ENCODE results near the gene UQCRC1.

Gene UQCRC1

GRCh38 chr3:48609088-48610005 lies at the start of gene UQCRC1:
Gene UQCRC1 (minus strand): TSS chr3:48609646. CDS start chr3:48609620, 26 bp downstream.
- DNase-seq = peak; percentile 89 to 93

- DNase-seq = no peak
Observed at GRCh38 chr3:48656841-48657281, 47.4 kb upstream of the UQCRC1 start.

GRCh38 chr3:48656061-48656840 lies 46.8 kb upstream of the UQCRC1 start:
- DNase-seq = peak; percentile 71 to 73

GRCh38 chr3:48655606-48656005 lies 46.2 kb upstream of the UQCRC1 start:
- no peak for DNase-seq

- no peak for DNase-seq
Observed at GRCh38 chr3:48655063-48655462, 45.6 kb upstream of the UQCRC1 start.

GRCh38 chr3:48652923-48653715 lies 43.7 kb upstream of the UQCRC1 start:
- DNase-seq = no peak

GRCh38 chr3:48651771-48652170 lies 42.3 kb upstream of the UQCRC1 start:
- DNase-seq = no peak

- no peak for DNase-seq
Observed at GRCh38 chr3:48650723-48651122, 41.3 kb upstream of the UQCRC1 start.

GRCh38 chr3:48648188-48648850 lies 38.9 kb upstream of the UQCRC1 start:
- DNase-seq = no peak

GRCh38 chr3:48647714-48648113 lies 38.3 kb upstream of the UQCRC1 start:
- DNase-seq = no peak

GRCh38 chr3:48644898-48645760 lies 35.7 kb upstream of the UQCRC1 start:
- no peak for DNase-seq

GRCh38 chr3:48642605-48643004 lies 33.2 kb upstream of the UQCRC1 start:
- DNase-seq = no peak

GRCh38 chr3:48641396-48641795 lies 31.9 kb upstream of the UQCRC1 start:
- no peak for DNase-seq

GRCh38 chr3:48639944-48640606 lies 30.6 kb upstream of the UQCRC1 start:
- DNase-seq = no peak

GRCh38 chr3:48637305-48637704 lies 27.9 kb upstream of the UQCRC1 start:
- no peak for DNase-seq

GRCh38 chr3:48636149-48636655 lies 26.8 kb upstream of the UQCRC1 start:
- no peak for DNase-seq

GRCh38 chr3:48635222-48636021 lies 26.0 kb upstream of the UQCRC1 start, which contains the start of gene SLC26A6:
Gene SLC26A6 (minus strand): TSS chr3:48635461. CDS start chr3:48635393, 68 bp downstream.
- peak; percentile 93 to 98 for DNase-seq

- DNase-seq = peak; percentile 13 to 29
Observed at GRCh38 chr3:48634661-48635221, 25.3 kb upstream of the UQCRC1 start.

GRCh38 chr3:48633743-48634142 lies 24.3 kb upstream of the UQCRC1 start:
- DNase-seq = no peak

All from inflammatory macrophage treated with lipopolysaccharide for 1 hour (primary cell).